IMR-90 (cell line): ENCODE data around the gene TESK2. TPM values are rescaled to one million over a fixed set of nuclear protein-coding genes. Genes with fewer than 3 reads are reported as not detected.

Source experiments
- ATAC-seq: fragments of 200-7000 bp; cut with Tn5 transposase; 2 replicates; pipeline ENCODE4 v1.9.1; 2020; ENCODE audit warnings: low read depth, mild to moderate bottlenecking, moderate library complexity
- BruUV-seq: library from RNA; stranded (reverse); fragments of 400-500 nt; replicated peaks from 2 replicates; lab custom pipeline; 2021; lab: Mats Ljungman, UMichigan
- CTCF ChIA-PET: fragments of 300-600 bp; formaldehyde crosslinking; extraction: SDS; loops from one replicate; lab custom pipeline; 2021; ENCODE audit warnings: antibody characterized with exemption; lab: Yijun Ruan, JAX
- POLR2A ChIA-PET: fragments of 300-600 bp; sonication (Branson Sonifier 250); formaldehyde crosslinking; loops from one replicate; lab custom pipeline; 2022; ENCODE audit warnings: antibody characterized with exemption; ENCODE audit not compliant: unreplicated experiment; lab: Charles Lee
- DNase-seq: peaks from one replicate; pipeline ENCODE4 v3.0.0; 2013
- H2AFZ ChIP-seq: replicated peaks from 2 replicates; pipeline ENCODE3; 2013; ENCODE audit warnings: low read length, mild to moderate bottlenecking; ENCODE audit not compliant: poor library complexity
- H2AK5ac ChIP-seq: 2 replicates; pipeline ENCODE4 v1.6.1; 2013; ENCODE audit warnings: low read depth, low read length, inconsistent platforms
- H2AK9ac ChIP-seq: replicated peaks from 2 replicates; pipeline ENCODE3; 2013; ENCODE audit warnings: mild to moderate bottlenecking, low read depth, low read length, moderate library complexity; ENCODE audit not compliant: poor library complexity
- H2BK120ac ChIP-seq: 2 replicates; pipeline ENCODE4 v1.6.1; 2013; ENCODE audit warnings: low read depth, low read length, inconsistent platforms
- H2BK15ac ChIP-seq: 3 replicates; pipeline ENCODE4 v1.6.1; 2013; ENCODE audit warnings: low read depth, low read length, inconsistent platforms
- H2BK20ac ChIP-seq: 2 replicates; pipeline ENCODE4 v1.6.1; 2013; ENCODE audit warnings: low read depth, mild to moderate bottlenecking, inconsistent platforms, low read length, moderate library complexity
- H2BK5ac ChIP-seq: 2 replicates; pipeline ENCODE4 v1.6.1; 2013; ENCODE audit warnings: mild to moderate bottlenecking, low read depth, low read length, inconsistent platforms; ENCODE audit not compliant: poor library complexity, severe bottlenecking
- H3K14ac ChIP-seq: replicated peaks from 2 replicates; pipeline ENCODE4 v1.6.1; 2013; ENCODE audit warnings: low read depth, low read length, inconsistent platforms
- H3K18ac ChIP-seq: 2 replicates; pipeline ENCODE4 v1.6.1; 2013; ENCODE audit warnings: low read depth, low read length, control low read depth
- H3K23ac ChIP-seq: 2 replicates; pipeline ENCODE4 v1.6.1; 2013; ENCODE audit warnings: low read depth, low read length, inconsistent platforms
- H3K27ac ChIP-seq: 2 replicates; pipeline ENCODE4 v1.5.1; 2013; ENCODE audit warnings: mild to moderate bottlenecking, control low read depth, low read length; ENCODE audit not compliant: insufficient read depth
- H3K27me3 ChIP-seq: 2 replicates; pipeline ENCODE4 v1.6.1; 2013; ENCODE audit warnings: low read length; ENCODE audit not compliant: control insufficient read depth, insufficient read depth
- H3K36me3 ChIP-seq: 2 replicates; pipeline ENCODE4 v1.6.1; 2013; ENCODE audit warnings: low read length, mixed read lengths; ENCODE audit not compliant: control insufficient read depth, insufficient read depth
- H3K4ac ChIP-seq: 2 replicates; pipeline ENCODE4 v1.6.1; 2013; ENCODE audit warnings: low read depth, low read length, inconsistent platforms
- H3K4me1 ChIP-seq: 2 replicates; pipeline ENCODE4 v1.6.1; 2013; ENCODE audit warnings: low read length, mixed read lengths; ENCODE audit not compliant: control insufficient read depth, insufficient read depth
- H3K4me2 ChIP-seq: 2 replicates; pipeline ENCODE4 v1.6.1; 2013; ENCODE audit warnings: low read depth, mild to moderate bottlenecking, control low read depth, low read length, moderate library complexity
- H3K4me3 ChIP-seq: 2 replicates; pipeline ENCODE4 v1.5.1; 2013; ENCODE audit warnings: low read depth, mild to moderate bottlenecking, control low read depth, low read length, moderate library complexity; ENCODE audit not compliant: insufficient read depth
- H3K56ac ChIP-seq: 2 replicates; pipeline ENCODE4 v1.6.1; 2013; ENCODE audit warnings: low read length, inconsistent platforms; ENCODE audit not compliant: insufficient read depth; ENCODE audit errors: extremely low read depth
- H3K79me1 ChIP-seq, 2 experiments: 2 replicates each; pipeline ENCODE4 v1.6.1; 2013; ENCODE audit warnings: low read length in 2 of 2, inconsistent platforms in 1 of 2, low read depth in 1 of 2
- H3K9ac ChIP-seq: 2 replicates; pipeline ENCODE4 v1.6.1; 2013; ENCODE audit warnings: low read depth, low read length, control low read depth
- H3K9me1 ChIP-seq: 2 replicates; pipeline ENCODE4 v1.6.1; 2013; ENCODE audit warnings: low read length, inconsistent platforms; ENCODE audit not compliant: insufficient read depth
- H3K9me3 ChIP-seq: 2 replicates; pipeline ENCODE4 v1.6.1; 2013; ENCODE audit warnings: low read length; ENCODE audit not compliant: control insufficient read depth, insufficient read depth
- H4K20me1 ChIP-seq: 2 replicates; pipeline ENCODE4 v1.6.1; 2013; ENCODE audit warnings: low read length, inconsistent platforms; ENCODE audit not compliant: insufficient read depth
- H4K5ac ChIP-seq: 2 replicates; pipeline ENCODE4 v1.6.1; 2013; ENCODE audit warnings: mild to moderate bottlenecking, low read depth, low read length, control low read depth
- H4K8ac ChIP-seq, 2 experiments: 2 replicates each; pipeline ENCODE4 v1.6.1; 2013; ENCODE audit warnings: low read depth in 2 of 2, low read length in 2 of 2, control low read depth in 1 of 2, inconsistent platforms in 1 of 2
- H4K91ac ChIP-seq: 2 replicates; pipeline ENCODE4 v1.6.1; 2013; ENCODE audit warnings: low read depth, low read length, inconsistent platforms; ENCODE audit not compliant: insufficient read depth
- CEBPB ChIP-seq: IDR thresholded peaks from 2 replicates; pipeline ENCODE4 v1.6.1; 2012; ENCODE audit warnings: low read depth, low read length, improper control_type of control experiment
- CHD1 ChIP-seq: IDR thresholded peaks from 2 replicates; pipeline ENCODE4 v1.6.1; 2012; ENCODE audit warnings: low read depth, low read length, improper control_type of control experiment
- FOS ChIP-seq: fragments of 150-350 bp; IDR thresholded peaks from 2 replicates; pipeline ENCODE4 v1.6.1; 2016; ENCODE audit warnings: low read depth, low read length
- MAZ ChIP-seq: IDR thresholded peaks from 2 replicates; pipeline ENCODE4 v1.6.1; 2012; ENCODE audit warnings: low read depth, mild to moderate bottlenecking, low read length, improper control_type of control experiment, moderate library complexity, borderline replicate concordance
- RAD21 ChIP-seq: IDR thresholded peaks from 2 replicates; pipeline ENCODE4 v1.6.1; 2012; ENCODE audit warnings: low read length, improper control_type of control experiment
- WGBS, 2 experiments: methylation state at CpG; one replicate each; pipeline versions ENCODE4 v1.1.5 to v1.1.7; 2013; ENCODE audit warnings: missing lambda C conversion rate in 2 of 2; ENCODE audit not compliant: insufficient read length in 1 of 2; ENCODE audit errors: extremely low coverage in 2 of 2; 5-methylcytosine and 5-hydroxymethylcytosine counted together
- dilution Hi-C: fragments of 300-500 bp; cut with HindIII; formaldehyde crosslinking; loops from one replicate; pipeline ENCODE4 v1.14.3; 2018; ENCODE audit warnings: low sequenced_read_pairs; ENCODE audit not compliant: unreplicated experiment
- in situ Hi-C: fragments of 300-500 bp; cut with MboI; formaldehyde crosslinking; loops from 3 replicates; pipeline ENCODE4 v1.14.3; 2019; ENCODE audit warnings: low sequenced_read_pairs, inconsistent platforms, mixed read lengths
- intact Hi-C: fragments of 100-400 bp; cut with micrococcal nuclease; formaldehyde crosslinking; loops from 2 replicates; pipeline ENCODE4 v1.10.0; 2022
- polyA plus RNA-seq, 3 experiments: library from polyadenylated mRNA; depleted of rRNA; stranded (reverse); fragments of >200 nt; gene quantifications; 2 replicates each; pipeline ENCODE4 v1.2.3, GENCODE V29; 2012; ENCODE audit warnings: low replicate concordance in 1 of 3
- total RNA-seq: library from RNA; depleted of rRNA; stranded (reverse); fragments of >200 nt; gene quantifications from 2 replicates; pipeline ENCODE4 v1.2.3, GENCODE V29; 2012
- TF ChIP-seq, protein P1 (sequence below): conservative IDR thresholded peaks from 2 replicates; pipeline ENCODE4 v1.5.1; 2012; ENCODE audit warnings: mild to moderate bottlenecking, low read depth, low read length, improper control_type of control experiment

Gene TESK2
- total and polyA plus RNA-seq, 2 of the 4 experiments (the other 2 are of a cell fraction) = 0.90 to 1.3 TPM

DNA sequence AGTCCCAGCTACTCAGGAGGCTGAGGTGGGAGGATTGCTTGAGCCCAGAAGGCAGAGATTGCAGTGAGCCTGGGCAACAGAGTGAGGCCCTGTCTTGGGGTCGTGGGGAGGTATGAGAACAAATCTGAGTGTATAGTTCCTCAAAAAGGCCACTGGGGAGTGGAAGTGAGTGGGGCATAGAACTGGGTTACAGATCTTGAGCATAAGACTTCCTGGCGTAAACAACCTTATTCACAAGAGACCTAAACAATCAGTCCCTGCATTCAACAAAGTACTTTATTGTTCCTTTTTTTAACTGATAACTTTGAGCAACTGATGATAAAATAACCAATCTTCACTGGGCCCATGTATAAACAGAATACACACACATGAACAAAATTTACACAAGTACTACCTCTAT, 78.1 kb downstream of the TESK2 start:
- TF ChIP-seq, protein P1, sequence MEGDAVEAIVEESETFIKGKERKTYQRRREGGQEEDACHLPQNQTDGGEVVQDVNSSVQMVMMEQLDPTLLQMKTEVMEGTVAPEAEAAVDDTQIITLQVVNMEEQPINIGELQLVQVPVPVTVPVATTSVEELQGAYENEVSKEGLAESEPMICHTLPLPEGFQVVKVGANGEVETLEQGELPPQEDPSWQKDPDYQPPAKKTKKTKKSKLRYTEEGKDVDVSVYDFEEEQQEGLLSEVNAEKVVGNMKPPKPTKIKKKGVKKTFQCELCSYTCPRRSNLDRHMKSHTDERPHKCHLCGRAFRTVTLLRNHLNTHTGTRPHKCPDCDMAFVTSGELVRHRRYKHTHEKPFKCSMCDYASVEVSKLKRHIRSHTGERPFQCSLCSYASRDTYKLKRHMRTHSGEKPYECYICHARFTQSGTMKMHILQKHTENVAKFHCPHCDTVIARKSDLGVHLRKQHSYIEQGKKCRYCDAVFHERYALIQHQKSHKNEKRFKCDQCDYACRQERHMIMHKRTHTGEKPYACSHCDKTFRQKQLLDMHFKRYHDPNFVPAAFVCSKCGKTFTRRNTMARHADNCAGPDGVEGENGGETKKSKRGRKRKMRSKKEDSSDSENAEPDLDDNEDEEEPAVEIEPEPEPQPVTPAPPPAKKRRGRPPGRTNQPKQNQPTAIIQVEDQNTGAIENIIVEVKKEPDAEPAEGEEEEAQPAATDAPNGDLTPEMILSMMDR = no peak
- no peak for TF ChIP-seq CEBPB
- no peak for TF ChIP-seq RAD21
- no peak for TF ChIP-seq CHD1
- TF ChIP-seq FOS = no peak
- TF ChIP-seq MAZ = no peak
- CTCF ChIA-PET = interaction anchor here (0.7 kb wide), 1 partner anchor 739 kb away, joined by 3 read pairs; no protein-coding TSS in a partner anchor

More for the DNA sequence above, 78.1 kb downstream of the TESK2 start:
- H3K4me2 ChIP-seq = no peak overlapping the region
- no peak overlapping the region for H2BK20ac ChIP-seq
- no peak overlapping the region for H3K9ac ChIP-seq
- H2AK5ac ChIP-seq = no peak overlapping the region
- no peak overlapping the region for H4K8ac ChIP-seq
- H2BK15ac ChIP-seq = no peak overlapping the region
- no peak overlapping the region for H3K14ac ChIP-seq
- H3K79me1 ChIP-seq = no peaks in the 10 kb centered on the region
- no peak overlapping the region for H2AK9ac ChIP-seq
- H3K27me3 ChIP-seq = no peaks in the 10 kb centered on the region; the same call in 1 of the 2 replicates
- H3K27ac ChIP-seq = no peak overlapping the region
- intact Hi-C loops (no loop called here), in situ Hi-C loops (no loop called here), dilution Hi-C loops (no loop called here)
- no peak overlapping the region for H4K91ac ChIP-seq
- no peaks in the 10 kb centered on the region; the same call in 1 of the 2 replicates for H3K4me1 ChIP-seq
- no peaks in the 10 kb centered on the region for H3K36me3 ChIP-seq
- WGBS, 2 experiments = no CpG with 5 or more reads among the region's 2 CpGs
- H3K23ac ChIP-seq = no peak overlapping the region
- H3K4ac ChIP-seq = no peak overlapping the region
- no peak overlapping the region for H3K4me3 ChIP-seq
- H2BK120ac ChIP-seq = no peak overlapping the region
- no peak overlapping the region for H3K56ac ChIP-seq
- no peaks in the 10 kb centered on the region; the same call in 1 of the 2 replicates for H3K9me1 ChIP-seq
- no peaks in the 10 kb centered on the region for H3K9me3 ChIP-seq
- no peak for DNase-seq
- no peak for ATAC-seq
- no peak overlapping the region for H2BK5ac ChIP-seq
- POLR2A ChIA-PET = no interaction called here
- H3K18ac ChIP-seq = no peak overlapping the region
- H4K20me1 ChIP-seq = no peaks in the 10 kb centered on the region
- no peak overlapping the region for H4K5ac ChIP-seq
- no peak overlapping the region for H2AFZ ChIP-seq
- no TSS peak for BruUV-seq
